Spinal cord (tissue), 10 donors: ENCODE results near the gene NUP133. TPM values are rescaled to one million over a fixed set of nuclear protein-coding genes. Genes with fewer than 3 reads are reported as not detected.

Experiments used
- DNase-seq, 6 donors: peaks; one replicate each; pipeline versions ENCODE4 v3.0.0 to v3.0.0-alpha.2; 2013 to 2015; ENCODE audit warnings: low spot score in 6 of 6, low read depth in 4 of 6
- H3K27ac ChIP-seq: one replicate; pipeline ENCODE4 v1.5.1; 2013; ENCODE audit warnings: low read depth, low read length, control low read depth
- H3K27me3 ChIP-seq: one replicate; pipeline ENCODE4 v1.6.1; 2013; ENCODE audit warnings: low read length; ENCODE audit not compliant: control insufficient read depth, insufficient read depth
- H3K36me3 ChIP-seq: one replicate; pipeline ENCODE4 v1.6.1; 2013; ENCODE audit warnings: low read length; ENCODE audit not compliant: control insufficient read depth, insufficient read depth
- H3K4me1 ChIP-seq: one replicate; pipeline ENCODE4 v1.6.1; 2013; ENCODE audit warnings: low read length; ENCODE audit not compliant: control insufficient read depth, insufficient read depth
- H3K4me3 ChIP-seq: one replicate; pipeline ENCODE4 v1.5.1; 2013; ENCODE audit warnings: low read depth, low read length, control low read depth
- H3K9me3 ChIP-seq: one replicate; pipeline ENCODE4 v1.6.1; 2013; ENCODE audit warnings: low read length; ENCODE audit not compliant: control insufficient read depth, insufficient read depth
- WGBS: methylation state at CpG from one replicate; pipeline ENCODE4 v1.1.5; 2013; ENCODE audit warnings: missing lambda C conversion rate; ENCODE audit not compliant: insufficient coverage; 5-methylcytosine and 5-hydroxymethylcytosine counted together
- polyA plus RNA-seq, 2 donors: library from polyadenylated mRNA; unstranded; fragments of 120-200 nt; gene quantifications; one replicate each; pipeline ENCODE4 v1.2.1, GENCODE V29; 2013; ENCODE audit not compliant: insufficient read length in 2 of 2
- total RNA-seq, 2 donors: library from RNA; depleted of rRNA in 1 of 2; stranded (reverse); fragments of 120-200 nt in 1 of 2; fragments of >200 nt in 1 of 2; gene quantifications; one replicate each; pipeline versions ENCODE4 v1.2.3 to v1.2.4, GENCODE V29; 2013 to 2014
- donor health status: healthy.

Gene NUP133
- total and polyA plus RNA-seq, 4 donors: 38.8 to 57.5 (median 43.8) TPM

DNA sequence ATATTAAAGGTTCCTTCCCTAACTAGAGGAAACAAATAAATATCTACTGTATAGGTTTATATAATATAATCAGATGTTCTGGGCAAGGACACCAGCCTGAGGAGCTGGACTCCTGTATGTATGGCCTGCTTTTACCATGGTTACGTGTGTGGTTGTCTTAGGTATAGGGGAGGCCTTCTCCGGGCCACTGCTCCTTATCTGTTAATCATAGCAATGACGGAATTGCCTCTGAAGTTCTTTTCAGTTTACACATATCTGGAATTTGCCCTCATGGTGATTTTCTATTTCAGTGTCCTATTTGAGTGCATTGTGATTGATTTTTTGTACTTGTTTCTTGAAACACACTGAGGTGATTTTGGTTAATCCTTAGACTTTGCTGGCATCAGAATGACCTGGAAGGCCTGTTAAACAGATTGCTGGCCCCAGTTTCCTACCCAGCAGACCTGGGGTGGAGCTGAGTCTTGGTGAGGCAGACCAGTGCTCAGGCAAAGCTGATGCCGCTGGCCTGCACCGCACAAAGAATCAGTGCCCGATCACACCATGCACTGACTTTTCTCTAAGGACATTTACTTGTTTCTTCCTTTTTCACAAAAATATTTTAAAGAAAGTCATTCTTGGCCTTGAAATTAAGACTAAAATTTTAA lies 31.8 kb upstream of the NUP133 start:
- no peak overlapping the region for H3K27ac ChIP-seq
- H3K36me3 ChIP-seq: peaks cover 41% of the 10 kb centered on the region
- H3K4me3 ChIP-seq: no peak overlapping the region
- no peaks in the 10 kb centered on the region for H3K9me3 ChIP-seq
- H3K27me3 ChIP-seq: no peaks in the 10 kb centered on the region
- no peaks in the 10 kb centered on the region for H3K4me1 ChIP-seq
- 100% methylated on average over 1 of the region's 6 CpGs for WGBS
- no peak for DNase-seq

DNA sequence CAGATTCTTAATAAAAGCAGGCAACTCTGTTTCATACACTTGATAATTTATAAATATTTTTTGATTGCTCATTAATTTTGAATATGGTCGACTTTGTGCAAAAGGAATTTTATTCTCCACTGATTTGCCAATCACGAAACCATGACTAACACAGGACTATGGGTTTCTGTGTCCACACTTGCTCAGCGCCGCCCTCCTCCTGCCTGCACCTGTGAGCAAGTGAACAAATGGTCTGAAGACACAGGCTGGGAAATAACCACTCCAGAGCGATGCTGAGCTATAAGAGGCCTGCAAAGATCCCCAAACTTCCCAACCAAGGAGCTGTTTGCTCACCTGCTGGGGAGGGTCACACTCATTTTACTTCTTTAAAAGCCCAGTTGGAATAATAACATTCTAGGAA lies 30.8 kb upstream of the NUP133 start:
- Histone ChIP-seq H3K4me3 (no peak overlapping the region), H3K9me3 (no peaks in the 10 kb centered on the region), H3K27me3 (no peaks in the 10 kb centered on the region), H3K4me1 (no peaks in the 10 kb centered on the region), H3K27ac (no peak overlapping the region), H3K36me3 (peaks cover 42% of the 10 kb centered on the region)
- 100% methylated on average over 3 of the region's 5 CpGs for WGBS
- no peak for DNase-seq

DNA sequence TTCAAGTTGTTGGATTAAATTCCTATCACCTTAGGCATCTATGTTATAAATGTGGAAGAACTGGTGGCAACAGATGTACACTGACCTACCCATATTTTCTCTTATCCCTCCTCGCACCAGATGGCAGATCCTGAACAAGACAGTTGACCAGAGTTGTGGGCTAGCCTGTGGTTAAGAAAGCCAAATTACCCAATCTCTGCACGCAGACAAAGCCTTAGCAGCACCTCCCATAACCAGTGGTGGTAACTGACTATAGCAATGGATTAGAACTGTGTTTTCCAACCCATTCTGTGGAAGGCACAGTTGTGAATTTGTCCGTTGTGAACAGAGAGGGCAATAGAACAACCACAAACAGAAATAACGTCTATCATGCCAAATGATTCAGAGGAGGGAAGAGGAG lies 29.8 kb upstream of the NUP133 start:
- Histone ChIP-seq H3K27ac (no peak overlapping the region), H3K4me3 (no peak overlapping the region), H3K27me3 (no peaks in the 10 kb centered on the region), H3K9me3 (no peaks in the 10 kb centered on the region), H3K4me1 (no peaks in the 10 kb centered on the region), H3K36me3 (peaks cover 45% of the 10 kb centered on the region)
- no peak for DNase-seq
- WGBS: no CpG with 5 or more reads among the region's 4 CpGs

DNA sequence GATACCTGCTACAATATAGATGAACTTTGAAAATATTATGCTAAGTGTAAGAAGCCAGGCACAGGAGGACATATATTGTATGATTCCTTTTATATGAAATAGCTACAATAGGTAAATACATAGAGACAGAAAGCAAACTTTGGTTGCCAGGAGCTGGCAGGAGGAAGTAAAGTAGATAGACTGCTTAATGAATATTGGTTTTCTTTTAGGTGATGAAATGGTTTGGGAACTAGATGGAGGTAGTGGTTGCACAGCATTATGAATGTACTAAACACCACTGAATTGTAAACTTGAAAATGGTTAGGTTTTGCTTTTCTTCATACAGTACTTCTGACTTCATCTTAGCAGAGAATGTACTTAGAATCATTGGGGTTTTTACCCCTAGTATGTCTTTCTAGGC lies 28.8 kb upstream of the NUP133 start:
- no peak for DNase-seq
- no peaks in the 10 kb centered on the region for H3K9me3 ChIP-seq
- no peaks in the 10 kb centered on the region for H3K4me1 ChIP-seq
- no peak overlapping the region for H3K4me3 ChIP-seq
- peaks cover 51% of the 10 kb centered on the region for H3K36me3 ChIP-seq
- no peaks in the 10 kb centered on the region for H3K27me3 ChIP-seq
- H3K27ac ChIP-seq: no peak overlapping the region

DNA sequence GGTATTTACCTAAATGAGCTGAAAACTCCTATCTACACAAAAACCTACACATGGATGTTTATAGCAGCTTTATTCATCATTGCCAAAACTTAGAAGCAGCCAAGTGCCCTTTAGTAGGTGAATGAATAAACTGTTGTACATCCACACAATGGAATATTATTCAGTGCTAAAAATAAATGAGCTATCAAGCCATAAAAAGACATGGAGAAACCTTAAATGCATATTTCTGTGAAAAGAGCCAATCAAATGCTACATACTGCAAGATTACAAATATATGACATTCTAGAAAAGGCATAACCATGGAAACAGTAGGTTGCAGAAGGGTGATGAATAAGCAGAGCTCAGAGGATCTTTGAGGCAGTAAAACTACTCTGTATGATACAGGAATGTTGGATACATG lies 27.1 kb upstream of the NUP133 start:
- Histone ChIP-seq H3K36me3 (peaks cover 54% of the 10 kb centered on the region), H3K4me3 (no peak overlapping the region), H3K27ac (no peak overlapping the region), H3K27me3 (no peaks in the 10 kb centered on the region), H3K9me3 (no peaks in the 10 kb centered on the region), H3K4me1 (no peaks in the 10 kb centered on the region)
- no peak for DNase-seq

DNA sequence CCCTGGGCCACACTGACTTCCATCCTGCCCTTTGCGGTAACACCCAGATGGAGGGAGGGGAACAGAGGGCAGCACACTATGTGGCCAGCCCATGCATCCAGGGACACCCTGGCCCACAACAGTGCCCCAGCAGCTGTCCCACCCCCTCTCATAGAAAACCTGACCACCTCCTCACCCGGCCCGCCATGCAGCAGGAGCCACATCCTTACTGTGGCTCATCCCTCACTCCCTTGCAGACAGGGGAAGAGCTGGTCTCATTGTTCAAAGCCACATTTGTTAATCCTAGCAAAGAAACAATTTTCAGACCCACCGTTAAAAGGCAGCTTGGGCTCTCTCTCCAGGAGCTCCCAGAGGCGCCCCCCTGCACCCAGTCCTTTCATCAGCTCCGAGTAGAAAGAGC lies 23.2 kb upstream of the NUP133 start:
- Histone ChIP-seq H3K36me3 (peaks cover 47% of the 10 kb centered on the region), H3K4me1 (no peaks in the 10 kb centered on the region), H3K27ac (no peak overlapping the region), H3K9me3 (no peaks in the 10 kb centered on the region), H3K27me3 (no peaks in the 10 kb centered on the region), H3K4me3 (no peak overlapping the region)
- no peak for DNase-seq
- 89% methylated on average over 5 of the region's 6 CpGs for WGBS

DNA sequence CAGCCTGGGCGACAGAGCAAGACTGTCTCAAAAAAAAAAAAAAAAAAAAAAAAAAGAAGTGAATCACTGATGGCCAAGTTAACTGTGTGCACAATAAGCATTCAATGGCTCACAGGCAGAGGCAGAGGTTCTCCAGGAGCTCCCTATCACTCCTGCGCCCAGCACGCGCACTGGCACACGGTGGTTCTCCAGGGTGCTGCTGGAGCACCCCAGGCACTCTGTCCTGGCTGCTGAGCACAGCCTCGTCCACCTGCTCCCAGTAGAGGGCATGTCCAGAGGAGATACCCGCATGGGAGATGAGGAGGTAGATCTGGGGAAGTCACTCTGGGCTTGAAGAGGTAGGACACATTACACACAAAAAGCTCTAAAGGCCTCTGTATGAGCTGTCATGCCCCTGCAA lies 21.5 kb upstream of the NUP133 start:
- no peak for DNase-seq
- no peaks in the 10 kb centered on the region for H3K27me3 ChIP-seq

DNA sequence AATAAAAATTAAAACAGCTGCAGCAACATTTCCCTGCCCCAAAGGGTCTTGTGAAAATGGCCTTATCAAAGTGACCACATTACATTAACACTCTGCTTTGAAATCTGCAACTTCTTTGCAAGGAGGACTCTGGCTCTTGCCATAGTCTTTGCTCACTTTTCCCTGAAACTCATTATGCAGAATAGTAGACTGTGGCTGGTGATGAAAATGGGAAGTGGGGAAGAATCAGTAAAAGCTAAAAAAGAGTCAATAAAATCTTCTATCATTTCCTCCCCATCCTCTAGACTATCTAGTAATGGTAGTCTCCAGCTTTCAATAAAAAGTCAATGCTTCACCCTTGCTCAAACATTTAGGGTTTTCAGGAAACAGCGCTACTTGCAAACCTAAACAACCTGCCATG lies 18.6 kb upstream of the NUP133 start:
- Histone ChIP-seq H3K4me3 (no peak overlapping the region), H3K9me3 (no peaks in the 10 kb centered on the region), H3K27ac (no peak overlapping the region), H3K4me1 (no peaks in the 10 kb centered on the region), H3K27me3 (no peaks in the 10 kb centered on the region), H3K36me3 (peaks cover 44% of the 10 kb centered on the region)
- no peak for DNase-seq
- no CpG with 5 or more reads among the region's 1 CpG for WGBS

More for the DNA sequence above, 21.5 kb upstream of the NUP133 start:
- Histone ChIP-seq H3K9me3 (no peaks in the 10 kb centered on the region), H3K27ac (no peak overlapping the region), H3K4me3 (no peak overlapping the region), H3K36me3 (peaks cover 46% of the 10 kb centered on the region), H3K4me1 (no peaks in the 10 kb centered on the region)
- WGBS: 94% methylated on average over 5 of the region's 7 CpGs

DNA sequence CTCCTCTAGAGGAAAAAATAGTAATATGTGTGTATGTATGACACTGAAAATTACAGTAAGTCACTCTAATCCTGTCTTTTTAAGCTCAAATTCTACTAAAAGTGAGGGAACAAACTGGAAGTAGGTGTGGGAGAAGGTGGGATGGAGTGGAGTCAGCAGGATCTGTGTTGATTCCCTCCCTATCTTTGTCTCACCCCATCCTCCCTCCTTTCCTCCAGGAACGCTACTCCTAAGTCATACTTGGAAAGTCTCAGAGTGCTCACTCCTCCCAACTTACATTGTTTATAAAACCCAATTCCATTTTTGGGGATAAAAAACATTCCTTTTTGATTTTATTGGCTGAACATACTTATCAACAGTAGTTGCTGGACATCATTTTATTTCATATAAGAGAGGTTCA lies 14.9 kb upstream of the NUP133 start:
- Histone ChIP-seq H3K4me3 (no peak overlapping the region), H3K36me3 (peaks cover 29% of the 10 kb centered on the region), H3K4me1 (no peaks in the 10 kb centered on the region), H3K27me3 (no peaks in the 10 kb centered on the region), H3K9me3 (no peaks in the 10 kb centered on the region), H3K27ac (no peak overlapping the region)
- WGBS: no CpG with 5 or more reads among the region's 1 CpG
- no peak for DNase-seq

DNA sequence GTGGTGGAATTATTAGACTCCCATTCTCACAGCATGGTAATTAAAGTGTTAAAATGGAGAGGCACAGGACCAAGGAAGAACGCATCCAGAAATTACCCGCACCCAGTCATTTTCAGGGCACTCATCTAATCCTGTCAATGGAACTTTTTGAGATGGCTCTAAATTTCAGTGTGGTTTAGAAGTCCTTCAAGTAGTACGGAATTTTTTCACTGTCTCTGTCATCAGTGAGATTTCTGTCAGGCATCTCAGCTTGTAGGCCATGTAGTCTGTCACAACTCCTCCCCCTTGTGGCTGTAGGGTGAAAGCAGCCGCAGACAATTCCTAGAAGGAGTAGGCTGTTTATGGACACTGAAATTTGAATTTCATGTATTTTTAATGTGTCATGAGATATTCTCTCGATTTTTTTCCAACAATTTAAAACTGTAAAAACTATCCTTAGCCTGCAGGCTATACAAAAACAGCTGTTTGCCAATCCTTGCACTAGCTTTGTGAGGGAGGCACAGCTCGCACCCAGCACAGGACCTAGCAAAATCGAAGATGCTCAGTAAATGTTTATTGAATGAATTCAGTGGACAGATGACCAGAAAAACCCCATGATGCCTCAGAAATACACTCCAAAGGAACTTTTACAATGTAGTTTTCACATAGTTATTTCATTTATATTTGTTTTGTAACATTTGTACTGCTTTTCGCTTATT lies 6.6 kb upstream of the NUP133 start:
- Histone ChIP-seq H3K36me3 (peaks cover 3% of the 10 kb centered on the region), H3K27ac (no peak overlapping the region), H3K27me3 (no peaks in the 10 kb centered on the region), H3K9me3 (no peaks in the 10 kb centered on the region), H3K4me3 (no peak overlapping the region), H3K4me1 (no peaks in the 10 kb centered on the region)
- 100% methylated on average over 1 of the region's 8 CpGs for WGBS
- DNase-seq: peak; percentile 6 to 92 (median 52)
